DMS79 treated with DMSO at 0.1 percent for 48 hours (cell line): ENCODE data around the gene CCR4.
"Not testable (repeated sequence)": the region's sequence is repeated elsewhere in the genome, so short reads cannot be mapped to it uniquely, and the experiment has no call there.

ENCODE experiments used
- DNase-seq: peaks from one replicate; lab custom pipeline; 2025; lab: John Stamatoyannopoulos, UW

CCR4 gene

DNA sequence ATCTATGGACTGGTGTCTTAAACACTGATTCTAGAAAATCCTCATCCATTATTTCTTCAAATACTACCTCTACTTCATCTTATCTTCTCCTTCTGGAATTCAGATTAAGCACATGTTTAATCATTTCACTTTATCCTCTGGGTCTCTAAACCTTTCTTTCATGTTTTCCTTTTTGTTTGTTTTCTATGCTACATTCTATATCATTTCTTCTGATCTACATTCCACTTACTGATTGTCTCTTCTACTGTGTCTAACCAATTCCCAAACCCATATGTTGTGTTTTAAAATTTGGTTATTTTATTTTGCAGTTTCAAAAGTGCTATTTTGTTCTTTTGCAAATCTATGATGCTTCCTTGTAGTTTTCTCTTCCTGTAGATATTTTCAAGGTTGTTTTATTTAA lies 31.7 kb downstream of the CCR4 start:
- DNase-seq = no peak

DNA sequence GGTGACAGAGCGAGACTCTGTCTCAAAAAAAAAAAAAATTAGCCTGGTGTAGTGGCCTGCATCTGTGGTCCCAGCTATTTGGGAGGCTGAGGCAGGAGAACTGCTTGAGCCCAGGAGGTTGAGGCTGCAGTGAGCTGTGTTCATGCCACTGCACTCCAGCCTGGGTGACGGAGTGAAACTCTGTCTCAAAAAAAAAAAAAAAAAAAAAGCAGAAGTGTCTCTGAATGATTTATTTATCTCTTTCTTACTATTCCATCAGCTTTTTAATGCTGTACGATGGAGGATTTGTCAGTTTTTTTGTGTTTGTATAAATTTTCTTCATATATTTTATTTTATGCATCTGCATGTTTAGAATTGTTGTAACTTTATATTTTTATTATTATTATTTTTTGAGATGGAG lies 33.5 kb downstream of the CCR4 start:
- DNase-seq = not testable (repeated sequence)

DNA sequence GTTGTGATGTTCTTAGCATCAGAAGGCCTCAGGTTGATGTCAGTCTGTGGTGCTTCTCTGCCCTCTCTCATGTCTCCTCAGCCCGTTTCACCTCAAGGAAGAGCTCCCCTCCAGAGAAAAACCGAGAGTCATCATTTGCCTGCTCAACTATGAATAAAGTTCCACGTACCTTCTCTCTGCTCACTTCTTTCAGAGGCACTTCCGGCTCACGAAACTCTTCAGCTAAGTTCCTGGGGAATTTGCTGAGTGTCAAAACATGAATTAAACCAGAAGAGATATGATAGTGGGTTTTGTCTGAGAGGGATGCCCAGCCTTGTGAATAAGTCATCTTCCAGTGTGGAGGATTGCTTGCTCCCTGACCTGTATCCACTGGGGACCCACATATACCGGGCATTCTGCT lies 37.7 kb downstream of the CCR4 start:
- no peak for DNase-seq

DNA sequence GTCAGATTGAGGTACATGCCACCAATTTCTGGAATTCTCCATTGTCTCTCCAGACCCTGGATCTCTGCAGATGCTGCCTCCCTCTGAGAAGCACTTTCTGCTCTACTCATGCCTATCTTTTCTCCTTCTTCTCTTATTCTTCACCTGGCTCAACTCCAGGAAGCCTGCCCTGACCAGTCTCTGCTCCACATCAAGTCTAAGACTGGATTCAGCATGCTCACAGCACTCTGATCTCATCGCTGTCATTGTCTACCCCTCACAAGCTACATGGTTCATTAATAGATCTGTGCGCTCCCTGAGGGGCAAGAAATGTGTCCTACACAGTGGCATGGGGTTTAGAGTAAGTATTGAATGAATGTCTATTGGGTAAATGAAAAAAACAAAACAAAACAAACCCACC lies 38.7 kb downstream of the CCR4 start:
- no peak for DNase-seq

DNA sequence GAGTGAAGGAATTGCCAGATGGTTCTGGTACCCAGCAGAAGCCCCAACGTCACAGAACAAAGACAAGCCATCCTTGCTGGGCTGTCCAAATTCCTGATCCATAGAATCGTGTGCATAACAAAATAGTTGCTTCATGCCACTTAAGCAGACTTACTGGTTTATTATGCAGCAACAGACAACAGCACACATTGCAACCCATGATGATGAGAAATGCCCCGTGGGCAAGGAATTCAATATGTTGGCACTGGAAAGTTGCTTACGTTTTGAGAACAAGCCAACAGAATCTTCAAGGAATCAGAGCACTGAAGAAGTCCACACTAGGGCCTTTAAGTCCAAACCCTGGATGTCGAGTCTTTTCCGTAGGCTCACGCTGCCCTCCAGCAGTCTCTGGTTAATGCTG lies 40.3 kb downstream of the CCR4 start:
- DNase-seq = no peak

DNA sequence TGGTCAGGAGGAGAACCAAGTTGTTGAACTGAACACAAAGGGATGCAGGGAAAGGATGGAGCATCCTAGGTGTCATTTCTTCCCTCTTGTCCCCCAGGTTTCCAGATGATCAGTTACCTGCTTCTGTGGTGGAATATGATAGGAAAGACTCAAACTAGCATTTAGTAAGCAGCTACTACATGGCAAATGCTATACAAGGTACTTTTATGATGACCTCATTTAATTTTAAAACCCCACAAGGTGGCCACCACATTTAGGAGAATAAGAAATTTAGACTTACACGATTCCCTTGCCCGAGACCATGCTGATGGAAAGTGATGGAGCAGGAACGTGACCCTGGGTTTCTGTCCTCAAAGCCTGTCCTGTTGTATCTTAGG lies 40.9 kb downstream of the CCR4 start:
- no peak for DNase-seq

DNA sequence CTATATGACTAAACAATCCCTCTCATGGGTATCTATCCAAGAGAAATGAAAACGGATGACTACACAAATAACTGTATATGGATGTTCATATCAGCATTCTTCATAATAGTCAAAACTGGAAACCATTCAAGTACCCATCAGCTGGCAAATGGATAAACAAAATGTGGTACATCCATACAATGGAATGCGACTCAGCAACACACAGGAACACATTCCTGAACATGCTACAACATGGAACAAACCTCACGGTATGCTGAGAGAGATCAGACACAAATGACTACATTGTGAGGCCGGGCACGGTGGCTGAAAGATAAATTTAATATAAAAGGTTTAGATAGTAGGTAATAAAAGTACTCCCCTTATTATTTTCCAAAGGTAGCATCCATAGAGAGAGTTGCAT lies 42.6 kb downstream of the CCR4 start:
- no peak for DNase-seq

DNA sequence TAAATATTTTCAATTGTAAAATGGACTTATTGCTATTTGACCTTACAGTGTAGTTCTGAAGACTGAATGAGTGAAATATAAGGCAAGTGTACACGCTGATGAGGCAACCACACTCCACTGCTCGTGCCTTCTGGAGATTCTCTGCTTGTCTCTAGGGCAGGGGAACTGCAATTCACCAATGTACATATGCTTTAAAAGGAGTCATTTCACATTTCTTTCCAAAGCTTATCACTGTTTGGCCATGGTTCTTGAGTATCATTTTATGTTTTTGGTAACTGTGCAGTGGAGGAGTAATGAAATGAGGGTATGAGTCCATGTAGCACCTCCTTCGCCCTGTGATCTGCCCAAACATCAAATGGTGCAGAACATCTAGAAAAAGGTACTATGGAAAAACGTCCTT lies 43.7 kb downstream of the CCR4 start:
- no peak for DNase-seq

DNA sequence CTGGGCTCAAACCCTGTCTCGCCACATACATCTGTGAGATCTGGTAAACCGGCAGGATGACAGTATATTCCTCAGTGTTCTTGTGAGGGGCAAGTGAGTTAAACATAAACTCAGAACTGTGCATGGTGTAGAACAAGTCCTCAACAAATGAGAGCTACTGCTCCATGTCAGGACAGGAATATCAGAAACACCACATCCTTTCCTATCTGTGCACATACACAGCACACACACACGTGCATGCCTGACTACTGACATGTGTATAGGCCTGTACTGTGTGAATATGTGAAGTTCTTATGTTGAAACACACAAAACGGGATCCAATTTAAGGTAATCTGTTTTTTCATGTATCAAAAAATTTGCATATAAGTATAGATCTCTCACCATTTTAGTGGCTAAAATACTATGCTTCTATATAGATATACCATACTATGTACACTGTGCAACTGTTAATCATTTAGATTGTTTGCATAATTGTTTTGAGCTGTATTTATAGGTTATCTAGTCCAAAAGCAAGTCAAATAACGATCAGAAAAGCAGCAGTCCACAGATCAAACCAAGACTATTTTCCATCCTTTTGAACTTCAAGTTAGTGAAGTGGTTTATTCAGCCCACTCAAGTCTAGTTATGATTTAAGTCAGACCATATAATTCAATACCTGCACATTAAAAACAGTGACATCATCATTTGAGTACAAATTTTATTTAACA lies 44.8 kb downstream of the CCR4 start:
- DNase-seq = no peak

DNA sequence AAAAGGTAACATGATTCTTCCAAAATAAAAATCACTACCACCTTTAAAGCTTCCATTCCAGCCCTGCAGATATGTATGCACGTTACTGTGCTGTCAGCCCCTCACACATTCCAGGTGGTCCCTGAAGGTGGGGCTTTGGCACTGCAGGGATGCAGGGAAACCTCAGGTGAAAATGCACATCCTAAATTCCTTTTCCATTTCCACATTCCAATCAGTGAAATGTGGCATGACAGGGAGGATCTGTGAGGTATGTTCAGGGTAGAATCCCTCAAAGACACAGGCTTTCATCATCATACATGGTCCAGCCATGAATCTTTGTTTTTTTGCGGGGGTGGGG lies 45.3 kb downstream of the CCR4 start:
- no peak for DNase-seq

DNA sequence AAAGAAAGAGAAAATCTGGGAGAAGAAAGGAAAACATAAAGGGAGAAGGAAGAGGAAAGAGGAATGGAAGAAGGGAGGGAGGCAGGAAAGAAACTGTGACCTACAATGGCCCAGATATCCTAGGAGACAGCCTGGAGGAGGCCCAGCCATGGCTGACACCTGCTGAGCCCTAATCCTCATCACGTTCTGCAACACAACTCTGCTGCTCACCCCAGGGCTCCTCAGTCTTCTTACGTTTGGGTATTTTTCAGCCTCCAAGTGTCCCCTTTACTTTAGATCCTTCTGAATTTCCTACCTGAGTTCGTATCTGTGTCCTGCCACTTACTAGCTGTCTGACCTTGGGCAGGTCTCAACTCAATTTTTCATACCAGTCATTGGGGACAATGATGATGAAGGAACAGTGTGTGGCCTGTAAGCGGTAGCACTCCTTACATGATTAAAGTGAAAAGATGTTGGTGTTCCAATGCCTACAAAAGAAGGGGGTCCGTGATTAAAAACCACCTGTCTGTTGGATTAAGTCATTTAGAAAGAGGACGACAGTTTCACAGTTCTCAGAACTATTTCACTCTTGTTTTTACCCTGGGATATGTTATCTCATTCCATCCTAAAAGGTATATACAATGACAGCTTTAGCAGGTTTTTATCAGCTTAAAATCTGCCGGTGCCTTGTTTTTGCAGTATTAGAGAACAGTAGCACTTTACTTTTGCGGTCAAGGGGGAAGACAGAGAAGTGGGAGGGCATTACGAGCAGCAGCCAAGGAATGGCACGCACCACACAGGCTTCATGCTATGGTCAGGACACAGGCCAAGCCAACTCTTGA lies 47.4 kb downstream of the CCR4 start:
- no peak for DNase-seq

DNA sequence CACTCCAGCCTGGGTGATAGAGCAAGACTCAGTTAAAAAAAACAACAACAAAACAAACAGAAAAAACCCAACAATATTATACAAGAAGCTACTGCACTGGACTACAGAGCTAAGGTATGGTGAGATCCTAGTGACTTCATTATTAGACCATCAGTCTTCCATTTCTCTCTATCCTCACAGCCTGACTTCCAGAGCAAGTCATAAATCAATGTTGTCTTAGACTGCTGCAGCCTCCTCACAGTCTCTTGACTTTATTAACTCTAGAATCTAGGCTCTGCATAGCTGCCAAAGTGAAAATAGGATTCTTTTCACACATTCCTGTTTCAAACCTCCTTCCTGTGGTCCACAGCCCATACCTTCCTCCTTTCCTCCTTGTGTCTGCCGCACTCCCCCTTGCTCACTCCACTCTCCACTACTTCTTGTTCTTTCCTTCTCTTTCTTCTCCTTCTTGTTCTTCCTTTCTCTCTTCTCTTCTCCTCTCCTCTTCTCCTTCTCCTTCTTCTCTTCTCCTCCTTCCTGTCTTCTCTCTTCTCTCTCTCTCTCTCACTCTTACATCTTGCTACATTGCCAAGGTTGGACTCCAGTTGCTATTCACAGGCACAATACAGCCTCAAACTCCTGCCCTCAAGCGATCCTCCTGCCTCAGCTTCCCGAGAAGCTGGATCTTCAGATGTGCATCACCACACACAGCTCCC lies 49.4 kb downstream of the CCR4 start:
- no peak for DNase-seq

DNA sequence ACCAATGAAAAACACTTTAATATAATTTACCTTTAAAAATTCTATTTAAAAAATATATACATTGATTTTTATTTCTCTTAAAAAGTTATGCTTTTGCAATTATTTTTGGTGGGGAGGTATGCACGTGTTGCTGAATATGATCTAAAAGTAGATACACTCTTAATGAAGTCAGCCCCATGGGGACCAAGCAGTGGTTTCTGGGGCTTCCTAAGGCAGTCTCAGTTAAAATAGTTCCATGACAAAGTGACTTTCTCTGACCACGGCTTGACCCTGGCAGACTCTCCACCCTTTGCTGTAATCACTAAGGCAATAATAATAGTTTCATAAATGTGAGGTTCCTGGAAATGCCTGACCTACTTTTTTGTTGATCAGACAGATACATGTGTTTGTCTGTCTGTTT lies 50.4 kb downstream of the CCR4 start:
- no peak for DNase-seq

DNA sequence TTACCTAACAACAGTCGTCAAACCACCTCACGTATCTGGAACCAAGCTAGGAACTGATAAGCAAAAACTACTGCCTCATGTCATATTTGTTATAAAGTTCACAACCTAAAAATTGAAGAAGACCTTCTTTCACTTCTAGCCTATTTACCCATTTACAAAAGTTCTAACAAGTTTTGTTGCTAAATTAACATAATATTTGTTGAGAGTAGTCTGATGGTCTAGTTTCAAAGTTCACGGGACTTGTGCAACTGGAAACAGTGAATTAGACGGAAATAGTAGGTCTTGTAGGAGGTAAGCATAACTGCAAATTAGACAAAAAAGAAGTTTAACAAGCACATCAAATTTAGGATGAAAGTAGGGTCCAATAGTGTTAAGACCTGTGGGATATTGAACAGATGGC lies 51.9 kb downstream of the CCR4 start:
- DNase-seq = no peak

DNA sequence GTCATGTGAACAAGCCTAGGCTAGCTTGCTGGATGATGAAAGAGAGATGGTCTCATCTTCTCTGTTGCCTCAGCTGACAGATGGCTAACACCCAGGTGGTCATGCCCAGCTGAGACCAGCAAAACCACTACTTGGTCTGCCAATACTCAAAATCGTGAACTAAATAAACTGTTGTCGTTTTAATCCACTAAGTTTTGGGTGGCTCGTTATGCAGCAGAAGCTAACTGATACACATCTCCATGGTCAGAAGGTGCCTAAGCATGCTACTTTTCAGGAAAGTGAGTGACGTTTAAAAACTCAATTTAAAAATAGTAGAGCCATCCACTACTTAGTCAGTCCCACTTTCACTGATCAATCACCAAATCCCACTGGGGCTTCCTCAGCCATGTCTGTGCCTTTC lies 52.8 kb downstream of the CCR4 start:
- DNase-seq = no peak

DNA sequence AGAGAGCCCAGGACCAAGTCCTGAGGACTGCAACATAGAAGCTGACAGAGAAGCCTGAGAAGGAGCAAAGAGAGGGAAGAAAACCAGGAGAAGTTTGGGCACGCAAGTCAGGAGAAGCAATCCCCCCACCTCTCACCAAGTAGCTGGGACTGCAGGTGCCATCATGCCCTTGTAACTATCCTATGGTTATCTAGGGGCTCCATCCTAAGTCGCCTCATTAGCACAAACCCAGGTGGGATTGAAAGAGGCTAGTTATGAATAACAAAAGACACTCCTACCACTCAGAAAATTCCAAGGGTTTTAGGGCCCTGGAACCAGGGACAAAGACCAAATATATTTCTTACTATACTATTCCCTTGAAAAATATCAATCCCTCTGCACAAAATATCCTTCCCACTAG lies 53.5 kb downstream of the CCR4 start:
- DNase-seq = no peak
